Calu3 (cell line): Measurements from ENCODE around the gene HIPK4. TPM values are rescaled to one million over a fixed set of nuclear protein-coding genes. Genes with fewer than 3 reads are reported as not detected.

Experiments used
- BruUV-seq: library from RNA; stranded (reverse); fragments of 400-500 nt; replicated peaks from 2 replicates; lab custom pipeline; 2021; lab: Mats Ljungman, UMichigan
- CTCF ChIA-PET: fragments of 300-600 bp; sonication (Branson Sonifier 250); formaldehyde crosslinking; loops from one replicate; lab custom pipeline; 2022; ENCODE audit warnings: antibody characterized with exemption; lab: Charles Lee
- DNase-seq: peaks from one replicate; pipeline ENCODE4 v3.0.0; 2022
- H3K27ac Mint-ChIP-seq: one replicate; pipeline ENCODE4 v1.8.0; 2022; ENCODE audit warnings: mixed read lengths; ENCODE audit not compliant: unreplicated experiment
- H3K27me3 Mint-ChIP-seq: one replicate; pipeline ENCODE4 v1.8.0; 2022; ENCODE audit warnings: mixed read lengths; ENCODE audit not compliant: unreplicated experiment
- H3K36me3 Mint-ChIP-seq: one replicate; pipeline ENCODE4 v1.8.0; 2022; ENCODE audit warnings: mild to moderate bottlenecking, moderate library complexity, mixed read lengths; ENCODE audit not compliant: insufficient read depth, unreplicated experiment
- H3K4me1 Mint-ChIP-seq: one replicate; pipeline ENCODE4 v1.8.0; 2022; ENCODE audit warnings: mild to moderate bottlenecking, low read depth, mixed read lengths; ENCODE audit not compliant: unreplicated experiment
- H3K4me3 Mint-ChIP-seq: one replicate; pipeline ENCODE4 v1.8.0; 2022; ENCODE audit warnings: mild to moderate bottlenecking, low read depth, moderate library complexity, mixed read lengths; ENCODE audit not compliant: unreplicated experiment
- H3K9me3 Mint-ChIP-seq: one replicate; pipeline ENCODE4 v1.8.0; 2022; ENCODE audit warnings: low read depth, mixed read lengths; ENCODE audit not compliant: unreplicated experiment
- intact Hi-C: fragments of 100-400 bp; cut with micrococcal nuclease; formaldehyde crosslinking; loops from one replicate; pipeline ENCODE4 v1.10.0; 2022; ENCODE audit not compliant: unreplicated experiment
- microRNA-seq: library from miRNA; unstranded; fragments of <30 nt; microRNA quantifications from one replicate; pipeline ENCODE4 v1.2.0, GENCODE V29; 2022
- total RNA-seq: library from RNA; stranded (reverse); gene quantifications from 2 replicates; pipeline ENCODE4 v1.2.3, GENCODE V29; 2022
- TF ChIP-seq, protein P1 (sequence below): fragments of 200-600 bp; IDR thresholded peaks from one replicate; pipeline ENCODE4 v1.8.0; 2022; ENCODE audit warnings: antibody characterized with exemption; ENCODE audit not compliant: unreplicated experiment

The HIPK4 gene
- total RNA-seq, 1 experiment from 2014 or later: 0.14 TPM

DNA sequence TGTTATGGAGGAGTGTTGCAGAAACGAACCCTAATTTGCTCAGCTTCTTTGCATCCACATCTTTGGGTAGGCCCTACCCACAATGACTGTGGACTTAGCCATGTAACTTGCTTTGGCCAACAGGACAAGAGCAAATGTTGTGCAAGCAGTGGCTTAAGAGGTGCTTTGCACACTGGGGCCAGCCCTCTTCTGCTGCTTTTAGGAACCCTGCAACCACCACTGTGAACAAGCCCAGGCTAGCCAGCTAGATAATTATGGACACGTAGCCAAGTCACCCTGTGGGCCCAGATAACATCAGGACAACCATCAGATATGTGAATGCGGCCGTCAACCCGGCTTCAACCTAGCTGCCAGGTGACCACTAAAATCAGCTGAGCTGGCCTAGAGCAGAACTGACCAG, 58.9 kb downstream of the HIPK4 start:
- H3K27ac Mint-ChIP-seq: no peak overlapping the region
- intact Hi-C loops: no loop called here

More for the DNA sequence above, 58.9 kb downstream of the HIPK4 start:
- DNase-seq: no peak
- Mint-ChIP-seq H3K36me3 (peaks cover 51% of the 10 kb centered on the region), H3K4me3 (no peak overlapping the region), H3K4me1 (no peaks in the 10 kb centered on the region), H3K27me3 (no peaks in the 10 kb centered on the region), H3K9me3 (no peaks in the 10 kb centered on the region)
- CTCF ChIA-PET: no interaction called here
- TF ChIP-seq, protein P1, sequence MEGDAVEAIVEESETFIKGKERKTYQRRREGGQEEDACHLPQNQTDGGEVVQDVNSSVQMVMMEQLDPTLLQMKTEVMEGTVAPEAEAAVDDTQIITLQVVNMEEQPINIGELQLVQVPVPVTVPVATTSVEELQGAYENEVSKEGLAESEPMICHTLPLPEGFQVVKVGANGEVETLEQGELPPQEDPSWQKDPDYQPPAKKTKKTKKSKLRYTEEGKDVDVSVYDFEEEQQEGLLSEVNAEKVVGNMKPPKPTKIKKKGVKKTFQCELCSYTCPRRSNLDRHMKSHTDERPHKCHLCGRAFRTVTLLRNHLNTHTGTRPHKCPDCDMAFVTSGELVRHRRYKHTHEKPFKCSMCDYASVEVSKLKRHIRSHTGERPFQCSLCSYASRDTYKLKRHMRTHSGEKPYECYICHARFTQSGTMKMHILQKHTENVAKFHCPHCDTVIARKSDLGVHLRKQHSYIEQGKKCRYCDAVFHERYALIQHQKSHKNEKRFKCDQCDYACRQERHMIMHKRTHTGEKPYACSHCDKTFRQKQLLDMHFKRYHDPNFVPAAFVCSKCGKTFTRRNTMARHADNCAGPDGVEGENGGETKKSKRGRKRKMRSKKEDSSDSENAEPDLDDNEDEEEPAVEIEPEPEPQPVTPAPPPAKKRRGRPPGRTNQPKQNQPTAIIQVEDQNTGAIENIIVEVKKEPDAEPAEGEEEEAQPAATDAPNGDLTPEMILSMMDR: no peak
- BruUV-seq: no TSS peak

Small RNAs within 50 kb of the gene (microRNA-seq; reads per million reads assigned to microRNA genes)
- not detected for gene MIR6796

Other genes with a start within 250 kb of the HIPK4 start
- gene MAP3K10, start 198.8 kb downstream of the HIPK4 start, total RNA-seq: 26.1 and 30.5 TPM in 2 replicates
- not detected in 2 replicates for gene TTC9B, start 171.8 kb downstream of the HIPK4 start, total RNA-seq
- gene CCNP, start 163.5 kb downstream of the HIPK4 start, total RNA-seq: 0.83 and 0.94 TPM in 2 replicates
- gene AKT2, start 104.8 kb downstream of the HIPK4 start, total RNA-seq: 179 and 182 TPM in 2 replicates
- 19.3 and 22.7 TPM in 2 replicates for gene C19orf47, start 41.8 kb downstream of the HIPK4 start, total RNA-seq
- 184 and 192 TPM in 2 replicates for gene PLD3, start 41.5 kb downstream of the HIPK4 start, total RNA-seq
- gene PRX, start 23.2 kb upstream of the HIPK4 start, total RNA-seq: 1.6 and 1.8 TPM in 2 replicates
- gene SERTAD1, start 35.8 kb upstream of the HIPK4 start, total RNA-seq: 12.3 and 15.4 TPM in 2 replicates
- gene SERTAD3, start 54.2 kb upstream of the HIPK4 start, total RNA-seq: 51.9 and 56.7 TPM in 2 replicates
- 107 and 118 TPM in 2 replicates for gene BLVRB, start 75.6 kb upstream of the HIPK4 start, total RNA-seq
- 0.80 and 1.3 TPM in 2 replicates for gene SPTBN4, start 76.8 kb upstream of the HIPK4 start, total RNA-seq
- gene SHKBP1, start 186.7 kb upstream of the HIPK4 start, total RNA-seq: 117 TPM in 2 replicates
- 14.1 and 20.3 TPM in 2 replicates for gene LTBP4, start 211.2 kb upstream of the HIPK4 start, total RNA-seq